Panc1 (cell line): ENCODE data around the gene IGF1R. TPM values are rescaled to one million over a fixed set of nuclear protein-coding genes. Genes with fewer than 3 reads are reported as not detected.

Experiments
- ATAC-seq: fragments of 200-7000 bp; cut with Tn5 transposase; 2 replicates; pipeline ENCODE4 v1.9.1; 2020; ENCODE audit warnings: mild to moderate bottlenecking, moderate library complexity
- BruUV-seq: library from RNA; stranded (reverse); fragments of 400-500 nt; replicated peaks from 2 replicates; lab custom pipeline; 2021; lab: Mats Ljungman, UMichigan
- CTCF ChIA-PET: fragments of 300-600 bp; sonication (Branson Sonifier 250); formaldehyde crosslinking; loops from one replicate; lab custom pipeline; 2022; ENCODE audit warnings: antibody characterized with exemption; lab: Charles Lee
- POLR2A ChIA-PET: fragments of 300-600 bp; sonication (Branson Sonifier 250); formaldehyde crosslinking; loops from one replicate; lab custom pipeline; 2022; ENCODE audit warnings: antibody characterized with exemption; lab: Charles Lee
- DNase-seq: peaks from one replicate; pipeline ENCODE4 v3.0.0-alpha.2; 2010; ENCODE audit warnings: low read depth, low spot score
- H3K27ac ChIP-seq: 2 replicates; pipeline ENCODE4 v1.5.1; 2011; ENCODE audit warnings: mild to moderate bottlenecking, low read length, inconsistent platforms
- H3K27me3 ChIP-seq: fragments of 200-500 bp; sonication (Bioruptor generic); 2 replicates; pipeline ENCODE4 v1.6.0; 2014; ENCODE audit warnings: low read length, inconsistent platforms; ENCODE audit not compliant: control insufficient read depth, insufficient read depth
- H3K36me3 ChIP-seq: fragments of 200-500 bp; sonication (Bioruptor generic); 2 replicates; pipeline ENCODE4 v1.5.1; 2014; ENCODE audit warnings: inconsistent platforms, mild to moderate bottlenecking, low read length, moderate library complexity; ENCODE audit not compliant: control insufficient read depth, insufficient read depth
- H3K4me1 ChIP-seq: 2 replicates; pipeline ENCODE4 v1.5.1; 2011; ENCODE audit warnings: inconsistent platforms, mild to moderate bottlenecking, low read length, moderate library complexity; ENCODE audit not compliant: control insufficient read depth, insufficient read depth
- H3K4me3 ChIP-seq, 2 experiments: 2 replicates each; pipeline ENCODE4 v1.5.1; 2011 to 2012; ENCODE audit warnings: low read depth in 2 of 2, low read length in 2 of 2, mild to moderate bottlenecking in 2 of 2, inconsistent platforms in 1 of 2, moderate library complexity in 1 of 2
- H3K9me3 ChIP-seq: fragments of 200-500 bp; sonication (Bioruptor generic); 2 replicates; pipeline ENCODE4 v1.5.1; 2014; ENCODE audit warnings: low read depth, mild to moderate bottlenecking, inconsistent platforms, low read length, moderate library complexity; ENCODE audit not compliant: control insufficient read depth, insufficient read depth
- CTCF ChIP-seq: fragments of 450-650 bp; IDR thresholded peaks from 2 replicates; pipeline ENCODE4 v1.5.1; 2017; ENCODE audit warnings: mild to moderate bottlenecking
- POLR2AphosphoS5 ChIP-seq: IDR thresholded peaks from 2 replicates; pipeline ENCODE4 v1.6.1; 2012; ENCODE audit warnings: mild to moderate bottlenecking, low read depth, low read length, moderate library complexity
- SIN3A ChIP-seq: IDR thresholded peaks from 2 replicates; pipeline ENCODE4 v1.6.1; 2012; ENCODE audit warnings: low read depth, mild to moderate bottlenecking, low read length, moderate library complexity, borderline replicate concordance; ENCODE audit not compliant: insufficient read depth
- TCF7L2 ChIP-seq: IDR thresholded peaks from 2 replicates; pipeline ENCODE4 v1.6.1; 2011; ENCODE audit warnings: mild to moderate bottlenecking, low read depth, low read length, inconsistent platforms
- in situ Hi-C: cut with HindIII; loops from 2 replicates; pipeline ENCODE4 v1.10.0; 2016; ENCODE audit warnings: low sequenced_read_pairs, low pct_unique_long_range_greater_than_20kb
- intact Hi-C: fragments of 100-400 bp; cut with micrococcal nuclease; formaldehyde crosslinking; loops from one replicate; pipeline ENCODE4 v1.10.0; 2022; ENCODE audit not compliant: unreplicated experiment
- total RNA-seq: library from RNA; stranded (reverse); gene quantifications from one replicate; pipeline ENCODE4 v1.2.1, GENCODE V29; 2021; ENCODE audit not compliant: unreplicated experiment
- TF ChIP-seq, protein P1 (sequence below), 2 experiments: IDR thresholded peaks; 2 replicates each; pipeline ENCODE4 v1.6.1; 2011 to 2012; ENCODE audit warnings: low read depth in 2 of 2, control low read depth in 1 of 2, low read length in 1 of 2, mild to moderate bottlenecking in 1 of 2, moderate library complexity in 1 of 2; ENCODE audit not compliant: insufficient read depth in 1 of 2

Gene IGF1R
- total RNA-seq, 1 experiment from 2014 or later = 77.1 TPM

DNA sequence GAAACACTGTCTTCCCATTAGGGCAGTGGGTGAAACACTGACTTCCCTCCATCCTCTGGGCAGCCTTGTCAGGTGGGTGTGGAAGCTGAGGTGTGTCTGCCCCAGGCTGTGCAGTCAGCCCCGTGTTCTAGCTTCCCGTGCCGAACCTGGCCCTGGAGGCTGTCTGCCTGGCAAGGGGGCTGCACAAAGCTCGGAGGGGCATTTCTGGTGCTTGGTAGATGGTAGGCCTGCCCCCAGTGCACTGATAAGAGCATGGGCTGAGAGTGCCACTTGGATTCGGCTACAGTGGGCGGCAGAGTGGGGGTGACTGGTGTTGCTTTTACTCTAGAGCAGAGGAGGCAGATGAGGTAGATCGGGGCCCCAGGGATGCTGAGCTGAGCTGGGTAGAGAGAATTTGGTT lies 21.3 kb downstream of the IGF1R start:
- no peak overlapping the region for H3K4me3 ChIP-seq
- H3K27ac ChIP-seq = no peak overlapping the region
- POLR2A ChIA-PET = no interaction called here
- intact Hi-C loops = no loop called here
- H3K4me1 ChIP-seq = peaks cover 64% of the 10 kb centered on the region
- in situ Hi-C loops = no loop called here
- ATAC-seq (0 out of 2 replicates have a peak, but pooled peaks have one; percentile 12), DNase-seq (no peak)
- TF ChIP-seq CTCF = no peak
- no peak for TF ChIP-seq SIN3A
- no peak for TF ChIP-seq TCF7L2
- TF ChIP-seq, protein P1, sequence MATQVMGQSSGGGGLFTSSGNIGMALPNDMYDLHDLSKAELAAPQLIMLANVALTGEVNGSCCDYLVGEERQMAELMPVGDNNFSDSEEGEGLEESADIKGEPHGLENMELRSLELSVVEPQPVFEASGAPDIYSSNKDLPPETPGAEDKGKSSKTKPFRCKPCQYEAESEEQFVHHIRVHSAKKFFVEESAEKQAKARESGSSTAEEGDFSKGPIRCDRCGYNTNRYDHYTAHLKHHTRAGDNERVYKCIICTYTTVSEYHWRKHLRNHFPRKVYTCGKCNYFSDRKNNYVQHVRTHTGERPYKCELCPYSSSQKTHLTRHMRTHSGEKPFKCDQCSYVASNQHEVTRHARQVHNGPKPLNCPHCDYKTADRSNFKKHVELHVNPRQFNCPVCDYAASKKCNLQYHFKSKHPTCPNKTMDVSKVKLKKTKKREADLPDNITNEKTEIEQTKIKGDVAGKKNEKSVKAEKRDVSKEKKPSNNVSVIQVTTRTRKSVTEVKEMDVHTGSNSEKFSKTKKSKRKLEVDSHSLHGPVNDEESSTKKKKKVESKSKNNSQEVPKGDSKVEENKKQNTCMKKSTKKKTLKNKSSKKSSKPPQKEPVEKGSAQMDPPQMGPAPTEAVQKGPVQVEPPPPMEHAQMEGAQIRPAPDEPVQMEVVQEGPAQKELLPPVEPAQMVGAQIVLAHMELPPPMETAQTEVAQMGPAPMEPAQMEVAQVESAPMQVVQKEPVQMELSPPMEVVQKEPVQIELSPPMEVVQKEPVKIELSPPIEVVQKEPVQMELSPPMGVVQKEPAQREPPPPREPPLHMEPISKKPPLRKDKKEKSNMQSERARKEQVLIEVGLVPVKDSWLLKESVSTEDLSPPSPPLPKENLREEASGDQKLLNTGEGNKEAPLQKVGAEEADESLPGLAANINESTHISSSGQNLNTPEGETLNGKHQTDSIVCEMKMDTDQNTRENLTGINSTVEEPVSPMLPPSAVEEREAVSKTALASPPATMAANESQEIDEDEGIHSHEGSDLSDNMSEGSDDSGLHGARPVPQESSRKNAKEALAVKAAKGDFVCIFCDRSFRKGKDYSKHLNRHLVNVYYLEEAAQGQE (IDR thresholded peaks at IDR 0.05; ENCODE audit: insufficient read depth in 1 of 2, low read depth in 2 of 2, low read length in 1 of 2) = no peak
- no peak for TF ChIP-seq POLR2AphosphoS5
- no peaks in the 10 kb centered on the region for H3K27me3 ChIP-seq
- BruUV-seq = no TSS peak
- no peaks in the 10 kb centered on the region for H3K9me3 ChIP-seq
- no peaks in the 10 kb centered on the region for H3K36me3 ChIP-seq
- CTCF ChIA-PET = no interaction called here

DNA sequence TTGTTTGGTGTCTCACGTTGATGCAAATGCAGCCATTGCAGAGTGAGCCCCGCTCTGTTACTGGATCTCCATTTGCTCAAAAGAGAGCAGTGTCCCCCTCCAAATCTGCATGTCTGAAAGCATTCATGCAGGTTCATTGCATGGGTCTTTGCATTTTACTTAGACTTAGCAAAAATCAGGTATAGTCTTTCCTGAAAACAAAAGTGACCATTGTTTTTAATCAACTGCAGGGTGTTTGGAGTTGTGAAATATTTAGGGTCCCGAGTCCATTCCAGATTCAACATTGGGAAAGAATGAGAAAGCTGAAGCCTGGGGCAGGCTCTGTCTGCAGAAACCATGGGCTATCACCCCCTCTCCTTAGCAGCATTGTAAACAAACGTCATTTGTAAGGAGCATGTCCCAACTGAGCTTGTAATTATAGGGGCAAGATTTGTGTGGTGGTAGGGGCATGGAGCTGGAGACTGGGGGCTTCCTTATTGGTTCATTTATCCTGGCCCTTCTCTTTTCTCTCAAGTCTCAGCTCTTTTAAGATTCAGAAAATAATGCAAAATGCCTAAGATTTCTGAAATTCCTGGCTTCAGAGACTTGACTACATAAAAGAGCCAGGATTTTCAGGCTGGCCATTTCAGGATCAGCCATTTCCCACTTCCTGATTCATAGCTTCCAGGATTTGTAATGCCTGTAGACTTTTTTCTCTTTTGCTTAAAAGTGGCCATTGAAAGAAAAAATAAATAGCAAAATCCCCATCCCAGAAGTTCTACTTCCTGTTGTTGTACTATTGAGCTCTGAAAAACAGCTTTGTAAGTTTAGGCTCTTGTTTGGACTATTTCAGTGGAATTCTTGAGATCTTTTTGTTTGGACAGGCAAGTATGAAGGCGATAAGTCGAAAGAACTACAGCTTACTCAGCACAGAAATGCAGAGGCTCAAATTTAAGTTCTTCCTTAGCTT lies 23.0 kb downstream of the IGF1R start:
- DNase-seq = no peak
- H3K9me3 ChIP-seq = no peaks in the 10 kb centered on the region
- H3K4me3 ChIP-seq = no peak overlapping the region
- in situ Hi-C loops = no loop called here
- TF ChIP-seq CTCF = no peak
- TF ChIP-seq SIN3A = no peak
- TF ChIP-seq, protein P1 (IDR thresholded peaks at IDR 0.05; ENCODE audit: insufficient read depth in 1 of 2, low read depth in 2 of 2, low read length in 1 of 2) = no peak
- no peak for TF ChIP-seq POLR2AphosphoS5
- TF ChIP-seq TCF7L2 = no peak
- peak overlapping the region; percentile 18 for H3K27ac ChIP-seq
- POLR2A ChIA-PET = no interaction called here
- CTCF ChIA-PET = interaction anchor here (0.5 to 0.6 kb wide), 2 partner anchors 9 to 227 kb away, joined by 6 to 7 read pairs; no protein-coding TSS in a partner anchor
- no peaks in the 10 kb centered on the region for H3K27me3 ChIP-seq
- H3K4me1 ChIP-seq = peaks cover 64% of the 10 kb centered on the region
- no TSS peak for BruUV-seq
- intact Hi-C loops = no loop called here
- ATAC-seq = no peak
- no peaks in the 10 kb centered on the region for H3K36me3 ChIP-seq
